Endothelial cell of umbilical vein (primary cell): ENCODE measurements around the gene GTPBP2. TPM values are rescaled to one million over a fixed set of nuclear protein-coding genes. Genes with fewer than 3 reads are reported as not detected.
A peak's percentile ranks its signal among the peaks of the same experiment; 100 is the strongest.

Source experiments
- Bru-seq: library from RNA; stranded (reverse); fragments of 400-500 nt; gene quantifications from one replicate; lab custom pipeline; 2021; lab: Mats Ljungman, UMichigan
- BruChase-seq, 2 experiments: library from RNA; stranded (reverse); fragments of 400-500 nt; gene quantifications; one replicate each; lab custom pipeline; 2021; lab: Mats Ljungman, UMichigan
- BruUV-seq: library from RNA; stranded (reverse); fragments of 400-500 nt; replicated peaks from 2 replicates; lab custom pipeline; 2021; lab: Mats Ljungman, UMichigan
- CTCF ChIA-PET: fragments of 300-600, 350-600 bp; sonication (Branson Sonifier 250); formaldehyde crosslinking; loops from one replicate; lab custom pipeline; 2021; ENCODE audit warnings: antibody characterized with exemption, inconsistent platforms; lab: Charles Lee
- POLR2A ChIA-PET: fragments of 300-600, 350-600 bp; sonication (Branson Sonifier 250); formaldehyde crosslinking; loops from one replicate; lab custom pipeline; 2021; ENCODE audit warnings: antibody characterized with exemption, inconsistent platforms; lab: Charles Lee
- DNase-seq: peaks from one replicate; pipeline ENCODE4 v3.0.0-alpha.2; 2011; ENCODE audit warnings: low read depth, low spot score
- FAIRE-seq: peaks from 2 replicates; lab custom pipeline; 2011; peaks lifted over from hg19 to GRCh38; lab: Jason Lieb, UNC
- H2AFZ ChIP-seq: 2 replicates; pipeline ENCODE4 v1.6.0; 2012; ENCODE audit warnings: low read depth, low read length, control low read depth, inconsistent platforms
- H3K27ac ChIP-seq: 2 replicates; pipeline ENCODE4 v1.5.1; 2011; ENCODE audit warnings: low read depth, mild to moderate bottlenecking, control low read depth, low read length, moderate library complexity; ENCODE audit not compliant: insufficient read depth
- H3K27me3 ChIP-seq, 2 experiments: 2 replicates each; pipeline versions ENCODE4 v1.6.0 to v1.6.1; 2011; ENCODE audit warnings: low read length in 2 of 2, mixed read lengths in 1 of 2; ENCODE audit not compliant: control insufficient read depth in 2 of 2, insufficient read depth in 2 of 2
- H3K36me3 ChIP-seq, 2 experiments: 2 replicates in 1 of 2; 3 replicates in 1 of 2; pipeline ENCODE4 v1.5.1; 2011; ENCODE audit warnings: low read length in 2 of 2, mild to moderate bottlenecking in 1 of 2, moderate library complexity in 1 of 2; ENCODE audit not compliant: control insufficient read depth in 2 of 2, insufficient read depth in 2 of 2; ENCODE audit errors: extremely low read depth in 1 of 2
- H3K4me1 ChIP-seq: 3 replicates; pipeline ENCODE4 v1.5.1; 2011; ENCODE audit warnings: mild to moderate bottlenecking, low read length; ENCODE audit not compliant: control insufficient read depth, insufficient read depth; ENCODE audit errors: extremely low read depth
- H3K4me2 ChIP-seq: 2 replicates; pipeline ENCODE4 v1.6.1; 2011; ENCODE audit warnings: low read length, control low read depth, mixed read lengths; ENCODE audit not compliant: insufficient read depth
- H3K4me3 ChIP-seq, 3 experiments: fragments of 200-600 bp in 1 of 3; sonication (generic), shearing (Covaris generic) in 1 of 3; replicated peaks in 1 of 3; 2 replicates each; pipeline ENCODE4 v1.5.1; 2011 to 2016; ENCODE audit warnings: control low read depth in 3 of 3, low read length in 3 of 3, mild to moderate bottlenecking in 2 of 3, inconsistent platforms in 1 of 3, low read depth in 1 of 3, moderate library complexity in 1 of 3; ENCODE audit not compliant: insufficient read depth in 1 of 3
- H3K79me2 ChIP-seq: 2 replicates; pipeline ENCODE4 v1.6.0; 2012; ENCODE audit warnings: low read length, inconsistent platforms; ENCODE audit not compliant: control insufficient read depth, insufficient read depth
- H3K9ac ChIP-seq: replicated peaks from 2 replicates; pipeline ENCODE3; 2011; ENCODE audit warnings: low read length, control low read depth; ENCODE audit not compliant: insufficient read depth; ENCODE audit errors: extremely low read depth
- H3K9me1 ChIP-seq: replicated peaks from 3 replicates; pipeline ENCODE4 v1.6.0; 2011; ENCODE audit warnings: mild to moderate bottlenecking, low read length; ENCODE audit not compliant: control insufficient read depth, insufficient read depth; ENCODE audit errors: extremely low read depth
- H3K9me3 ChIP-seq: replicated peaks from 2 replicates; pipeline ENCODE4 v1.5.1; 2012; ENCODE audit warnings: low read length, inconsistent platforms; ENCODE audit not compliant: control insufficient read depth, insufficient read depth
- H4K20me1 ChIP-seq: replicated peaks from 2 replicates; pipeline ENCODE3; 2011; ENCODE audit warnings: mild to moderate bottlenecking, low read length; ENCODE audit not compliant: control insufficient read depth, insufficient read depth; ENCODE audit errors: extremely low read depth
- EZH2 ChIP-seq: IDR thresholded peaks from 2 replicates; pipeline ENCODE4 v1.6.1; 2012; ENCODE audit warnings: borderline replicate concordance, low read depth, mild to moderate bottlenecking, moderate library complexity, low read length, inconsistent platforms; ENCODE audit not compliant: severe bottlenecking
- GATA2 ChIP-seq: IDR thresholded peaks from 2 replicates; pipeline ENCODE4 v1.7.0; 2011; ENCODE audit warnings: low read depth, mild to moderate bottlenecking, moderate library complexity, mixed read lengths, low read length; ENCODE audit not compliant: insufficient read length, insufficient read depth
- POLR2AphosphoS5 ChIP-seq: IDR thresholded peaks from 2 replicates; pipeline ENCODE4 v1.6.1; 2012; ENCODE audit warnings: low read depth, mild to moderate bottlenecking, control low read depth, low read length, moderate library complexity; ENCODE audit not compliant: insufficient read depth
- dilution Hi-C: fragments of 300-500 bp; cut with MboI; formaldehyde crosslinking; loops from one replicate; pipeline ENCODE4 v1.15.0; 2019; ENCODE audit warnings: low sequenced_read_pairs; ENCODE audit not compliant: extremely low pct_ligation_motif_present
- intact Hi-C: fragments of 100-400 bp; cut with micrococcal nuclease; formaldehyde crosslinking; loops from one replicate; pipeline ENCODE4 v1.10.0; 2022
- long read RNA-seq: library from polyadenylated mRNA; stranded (forward); transcript quantifications from one replicate; pipeline ENCODE4 v2.0.0, GENCODE V29; 2021
- polyA minus RNA-seq, 3 experiments: library from RNA; depleted of rRNA, polyadenylated mRNA; stranded (reverse); fragments of >200 nt; gene quantifications; 1 replicate in 1 of 3; 2 replicates in 2 of 3; pipeline ENCODE4 v1.2.3, GENCODE V29; 2011
- polyA plus RNA-seq, 4 experiments: library from polyadenylated mRNA; depleted of rRNA in 3 of 4; stranded (reverse) in 3 of 4; unstranded in 1 of 4; fragments of >200 nt; gene quantifications; 2 replicates each; pipeline versions ENCODE4 v1.2.1 to v1.2.3, GENCODE V29; 2011 to 2012; ENCODE audit warnings: missing spikeins in 1 of 4
- total RNA-seq: library from RNA; stranded (reverse); gene quantifications from 2 replicates; pipeline ENCODE4 v1.2.3, GENCODE V29; 2021

The GTPBP2 gene, protein sequence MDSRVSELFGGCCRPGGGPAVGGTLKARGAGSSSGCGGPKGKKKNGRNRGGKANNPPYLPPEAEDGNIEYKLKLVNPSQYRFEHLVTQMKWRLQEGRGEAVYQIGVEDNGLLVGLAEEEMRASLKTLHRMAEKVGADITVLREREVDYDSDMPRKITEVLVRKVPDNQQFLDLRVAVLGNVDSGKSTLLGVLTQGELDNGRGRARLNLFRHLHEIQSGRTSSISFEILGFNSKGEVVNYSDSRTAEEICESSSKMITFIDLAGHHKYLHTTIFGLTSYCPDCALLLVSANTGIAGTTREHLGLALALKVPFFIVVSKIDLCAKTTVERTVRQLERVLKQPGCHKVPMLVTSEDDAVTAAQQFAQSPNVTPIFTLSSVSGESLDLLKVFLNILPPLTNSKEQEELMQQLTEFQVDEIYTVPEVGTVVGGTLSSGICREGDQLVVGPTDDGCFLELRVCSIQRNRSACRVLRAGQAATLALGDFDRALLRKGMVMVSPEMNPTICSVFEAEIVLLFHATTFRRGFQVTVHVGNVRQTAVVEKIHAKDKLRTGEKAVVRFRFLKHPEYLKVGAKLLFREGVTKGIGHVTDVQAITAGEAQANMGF
- total RNA-seq: 77.6 and 87.1 TPM in 2 replicates
- polyA plus RNA-seq: 112 and 118 TPM in 2 replicates
- 57.8 and 62.8 TPM in 2 replicates for polyA plus RNA-seq (2011; cell fraction: cytosol; rRNA removed)
- 395 and 433 TPM in 2 replicates for polyA plus RNA-seq (2011; cell fraction: nucleus; rRNA removed)
- 59.1 and 59.4 TPM in 2 replicates for polyA plus RNA-seq (2012)
- 93.0 and 97.6 TPM in 2 replicates for polyA minus RNA-seq
- polyA minus RNA-seq (2011; cell fraction: cytosol; rRNA and poly(A)+ RNA removed): 45.7 TPM
- polyA minus RNA-seq (2011; cell fraction: nucleus; rRNA and poly(A)+ RNA removed): 69.6 and 79.8 TPM in 2 replicates
- Bru-seq, nascent RNA: percentile 75 among the genes with signal in this experiment
- BruChase-seq, experiment 1, labeled RNA remaining after a 6-hour chase: percentile 84 among the genes with signal in this experiment
- BruChase-seq, experiment 2, labeled RNA remaining after a 2-hour chase: percentile 89 among the genes with signal in this experiment
- long read RNA-seq, transcript GTPBP2-202 (12 exons, 2,933 nt): major isoform, 9 of 59 reads
- long read RNA-seq, partial matches to known transcripts: 5 of 59 reads
- long read RNA-seq, other reads (novel, unspliced or antisense): 45 of 59 reads

DNA sequence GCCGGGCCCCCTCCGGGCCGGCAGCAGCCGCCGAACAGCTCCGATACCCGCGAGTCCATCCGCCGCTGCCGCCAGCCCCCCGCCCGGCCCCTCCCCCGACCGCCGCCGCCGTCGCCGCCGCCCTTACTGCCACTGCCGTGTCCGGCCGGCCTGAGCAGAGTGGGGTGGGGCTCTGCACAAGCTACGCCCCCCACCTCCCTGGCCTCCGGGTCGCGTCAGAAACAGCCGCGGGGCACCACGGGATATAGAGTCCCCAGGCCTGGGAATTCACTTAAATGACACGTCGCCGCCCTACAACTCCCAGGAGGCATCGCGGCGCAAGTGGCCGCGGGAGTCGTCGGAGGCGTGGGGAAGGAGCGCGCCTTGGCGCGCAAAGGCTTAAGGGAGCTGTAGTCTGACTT is at the start of gene GTPBP2:
Gene GTPBP2 (minus strand): TSS at position 161 of the 401 bp plus-strand sequence. CDS start 102 bp downstream, at position 59.
- no peaks in the 10 kb centered on the region for H3K9me1 ChIP-seq
- peaks cover 10 to 17% of the 10 kb centered on the region in 2 experiments for H3K36me3 ChIP-seq
- intact Hi-C loops: loop anchor here (1.0 to 5.0 kb wide), 2 partner anchors 21 to 202 kb away; partner anchors contain the start of gene ABCC10
- dilution Hi-C loops: no loop called here
- BruUV-seq: no TSS peak
- peaks cover 25% of the 10 kb centered on the region for H3K4me1 ChIP-seq
- peaks cover 27% of the 10 kb centered on the region for H3K79me2 ChIP-seq
- H3K27me3 ChIP-seq: no peaks in the 10 kb centered on the region
- no peaks in the 10 kb centered on the region for H3K9me3 ChIP-seq
- TF ChIP-seq GATA2 (no peak), EZH2 (no peak), POLR2AphosphoS5 (peak; percentile 41)
- POLR2A ChIA-PET: interaction anchor here (0.6 to 1.2 kb wide), 6 partner anchors 9 to 141 kb away, joined by 4 to 8 read pairs (median 4); partner anchors contain the start of genes POLH, RSPH9, VEGFA and XPO5
- DNase-seq (peak; percentile 100), FAIRE-seq (peak; percentile 97)
- H3K27ac ChIP-seq: peak within 1 kb of the TSS; percentile 88
- peak within 1 kb of the TSS; percentile 74 for H2AFZ ChIP-seq
- H3K9ac ChIP-seq: peak within 1 kb of the TSS; percentile 98
- H3K4me2 ChIP-seq: peak within 1 kb of the TSS; percentile 70
- peak within 1 kb of the TSS; percentile 89 to 93 (median 93) for H3K4me3 ChIP-seq
- CTCF ChIA-PET: interaction anchor here (0.7 to 1.8 kb wide), 9 partner anchors 10 to 467 kb away, joined by 3 to 12 read pairs (median 4); no protein-coding TSS in a partner anchor
- no peaks in the 10 kb centered on the region for H4K20me1 ChIP-seq
